WTC11 (cell line): ENCODE data around the gene OPN3. TPM values are rescaled to one million over a fixed set of nuclear protein-coding genes. Genes with fewer than 3 reads are reported as not detected.

Experiments used
- ATAC-seq: fragments of 200-7000 bp; cut with Tn5 transposase; 2 replicates; pipeline ENCODE4 v1.10.0; 2021; ENCODE audit warnings: mild to moderate bottlenecking, moderate library complexity
- CTCF ChIA-PET: fragments of 300-600 bp; sonication (Branson Sonifier 250); formaldehyde crosslinking; loops from one replicate; lab custom pipeline; 2021; ENCODE audit warnings: antibody characterized with exemption; lab: Charles Lee
- POLR2A ChIA-PET: fragments of 350-600 bp; sonication (Branson Sonifier 250); formaldehyde crosslinking; loops from one replicate; lab custom pipeline; 2021; ENCODE audit warnings: antibody characterized with exemption; lab: Charles Lee
- DNase-seq: peaks from one replicate; pipeline ENCODE4 v3.0.0; 2021; ENCODE audit warnings: low spot score
- H3K27ac Mint-ChIP-seq: 2 replicates; pipeline ENCODE4 v1.8.0; 2021; ENCODE audit warnings: mixed read lengths
- H3K27me3 Mint-ChIP-seq: 2 replicates; pipeline ENCODE4 v1.8.0; 2021; ENCODE audit warnings: low read depth, mild to moderate bottlenecking, moderate library complexity, mixed read lengths
- H3K36me3 Mint-ChIP-seq: 2 replicates; pipeline ENCODE4 v1.8.0; 2021; ENCODE audit warnings: mixed read lengths
- H3K4me1 Mint-ChIP-seq: 2 replicates; pipeline ENCODE4 v1.8.0; 2022; ENCODE audit warnings: mixed read lengths
- H3K4me3 Mint-ChIP-seq: 2 replicates; pipeline ENCODE4 v1.8.0; 2021; ENCODE audit warnings: mild to moderate bottlenecking, moderate library complexity, mixed read lengths
- H3K9me3 Mint-ChIP-seq: 2 replicates; pipeline ENCODE4 v1.8.0; 2021; ENCODE audit warnings: mixed read lengths
- ATF6 ChIP-seq: sonication (generic); formaldehyde crosslinking; IDR thresholded peaks from 2 replicates; pipeline ENCODE4 v1.8.1; 2023; ENCODE audit warnings: mild to moderate bottlenecking, missing genetic modification reagents
- E2F5 ChIP-seq: sonication (generic); formaldehyde crosslinking; IDR thresholded peaks from 2 replicates; pipeline ENCODE4 v1.8.1; 2022; ENCODE audit warnings: mild to moderate bottlenecking, moderate library complexity, missing genetic modification reagents
- ELF4 ChIP-seq: sonication (generic); formaldehyde crosslinking; IDR thresholded peaks from 2 replicates; pipeline ENCODE4 v1.8.1; 2022; ENCODE audit warnings: low read depth, mild to moderate bottlenecking, moderate library complexity, missing genetic modification reagents
- GTF2I ChIP-seq: fragments of 250-450 bp; sonication (Bioruptor Pico); conservative IDR thresholded peaks from 2 replicates; pipeline ENCODE4 v1.4.0; 2021; ENCODE audit warnings: mild to moderate bottlenecking
- HMGXB4 ChIP-seq: sonication (generic); formaldehyde crosslinking; IDR thresholded peaks from 2 replicates; pipeline ENCODE4 v1.8.1; 2023; ENCODE audit warnings: mild to moderate bottlenecking, moderate library complexity, missing genetic modification reagents
- IRF2 ChIP-seq: sonication (generic); formaldehyde crosslinking; IDR thresholded peaks from 2 replicates; pipeline ENCODE4 v1.8.0; 2022; ENCODE audit warnings: low read depth, missing genetic modification reagents, borderline replicate concordance
- MLX ChIP-seq: sonication (generic); formaldehyde crosslinking; IDR thresholded peaks from 2 replicates; pipeline ENCODE4 v1.8.1; 2023; ENCODE audit warnings: mild to moderate bottlenecking, missing genetic modification reagents, moderate library complexity
- NFATC4 ChIP-seq: fragments of 250-450 bp; sonication (Bioruptor Pico); IDR thresholded peaks from 2 replicates; pipeline ENCODE4 v1.9.0; 2021; ENCODE audit warnings: mild to moderate bottlenecking
- PREB ChIP-seq: sonication (generic); formaldehyde crosslinking; IDR thresholded peaks from 2 replicates; pipeline ENCODE4 v1.8.1; 2022; ENCODE audit warnings: mild to moderate bottlenecking, missing genetic modification reagents, moderate library complexity, borderline replicate concordance
- ZMAT4 ChIP-seq: fragments of 250-450 bp; sonication (Bioruptor Pico); IDR thresholded peaks from 2 replicates; pipeline ENCODE4 v1.9.0; 2021; ENCODE audit warnings: mild to moderate bottlenecking
- ZNF219 ChIP-seq: sonication (generic); formaldehyde crosslinking; IDR thresholded peaks from 2 replicates; pipeline ENCODE4 v1.8.0; 2023; ENCODE audit warnings: missing genetic modification reagents, mild to moderate bottlenecking, borderline replicate concordance
- ZNF232 ChIP-seq: sonication (generic); formaldehyde crosslinking; IDR thresholded peaks from 2 replicates; pipeline ENCODE4 v1.8.0; 2022; ENCODE audit warnings: mild to moderate bottlenecking, missing genetic modification reagents
- ZNF396 ChIP-seq: fragments of 250-450 bp; sonication (Bioruptor Pico); IDR thresholded peaks from 2 replicates; pipeline ENCODE4 v1.8.0; 2021; ENCODE audit warnings: mild to moderate bottlenecking, moderate library complexity, borderline replicate concordance
- ZNF532 ChIP-seq: fragments of 250-450 bp; sonication (Bioruptor Pico); IDR thresholded peaks from 2 replicates; pipeline ENCODE4 v1.9.0; 2021; ENCODE audit warnings: mild to moderate bottlenecking, borderline replicate concordance
- total RNA-seq: library from RNA; stranded (reverse); gene quantifications from 3 replicates; pipeline ENCODE4 v1.2.3, GENCODE V29; 2021

Gene OPN3
- total RNA-seq, 1 experiment from 2014 or later, result 17.2 TPM

GRCh38 chr1:241658081-241658793 is 18.1 kb upstream of the OPN3 start:
- CTCF ChIA-PET, result no interaction called here
- H3K4me1 Mint-ChIP-seq, result peaks cover 6% of the 10 kb centered on the region
- H3K9me3 Mint-ChIP-seq, result no peaks in the 10 kb centered on the region
- ATAC-seq (no peak), DNase-seq (no peak)
- TF ChIP-seq MLX (CRISPR knock-in tag), result no peak
- no peak for TF ChIP-seq ZMAT4 (CRISPR knock-in tag)
- no peak for TF ChIP-seq E2F5 (CRISPR knock-in tag)
- no peak for TF ChIP-seq ZNF396 (CRISPR knock-in tag)
- no peak for TF ChIP-seq ATF6 (CRISPR knock-in tag)
- TF ChIP-seq HMGXB4 (CRISPR knock-in tag), result no peak
- no peak for TF ChIP-seq ZNF219 (CRISPR knock-in tag)
- TF ChIP-seq ZNF532 (CRISPR knock-in tag), result no peak
- no peak for TF ChIP-seq NFATC4 (CRISPR knock-in tag)
- TF ChIP-seq IRF2 (CRISPR knock-in tag), result no peak
- no peak for TF ChIP-seq ELF4 (CRISPR knock-in tag)
- TF ChIP-seq PREB (CRISPR knock-in tag), result no peak
- TF ChIP-seq ZNF232 (CRISPR knock-in tag), result no peak
- TF ChIP-seq GTF2I (CRISPR knock-in tag), result no peak
- H3K36me3 Mint-ChIP-seq, result no peaks in the 10 kb centered on the region
- no peak overlapping the region for H3K4me3 Mint-ChIP-seq
- H3K27ac Mint-ChIP-seq, result no peak overlapping the region
- POLR2A ChIA-PET, result no interaction called here
- no peaks in the 10 kb centered on the region for H3K27me3 Mint-ChIP-seq
